Right cardiac atrium (tissue), 5 donors: ENCODE data around the gene WWOX. TPM values are rescaled to one million over a fixed set of nuclear protein-coding genes. Genes with fewer than 3 reads are reported as not detected.

Experiments used
- ATAC-seq, 2 donors: fragments of 200-7000 bp; cut with Tn5 transposase; one replicate each; pipeline versions ENCODE4 v1.8.0 to v1.9.1; 2020; ENCODE audit warnings: moderate library complexity in 2 of 2, mild to moderate bottlenecking in 1 of 2
- DNase-seq, 3 donors: peaks; one replicate each; pipeline ENCODE4 v3.0.0-alpha.2; 2020
- H3K27ac ChIP-seq: one replicate; pipeline ENCODE4 v1.5.1; 2013; ENCODE audit warnings: mild to moderate bottlenecking, low read length, control low read depth, moderate library complexity
- H3K27me3 ChIP-seq: one replicate; pipeline ENCODE4 v1.6.1; 2013; ENCODE audit not compliant: control insufficient read depth, insufficient read depth
- H3K4me1 ChIP-seq: one replicate; pipeline ENCODE4 v1.6.1; 2013; ENCODE audit warnings: low read length; ENCODE audit not compliant: control insufficient read depth, insufficient read depth
- H3K4me3 ChIP-seq: one replicate; pipeline ENCODE4 v1.5.1; 2013; ENCODE audit warnings: low read length, control low read depth
- H3K9me3 ChIP-seq: one replicate; pipeline ENCODE4 v1.6.1; 2013; ENCODE audit warnings: low read length; ENCODE audit not compliant: control insufficient read depth
- whole genome bisulfite sequencing: extraction: QIAGEN DNeasy Blood & Tissue Kit; methylation state at CpG from one replicate; pipeline ENCODE4 v1.1.7; 2013; 5-methylcytosine and 5-hydroxymethylcytosine counted together
- intact Hi-C, 4 donors: fragments of 100-400 bp; cut with DNase I; formaldehyde crosslinking; loops; one replicate each; pipeline versions ENCODE4 v1.11.0 to v1.14.0; 2022 to 2023
- polyA plus RNA-seq: library from polyadenylated mRNA; stranded (reverse); fragments of 200-250 nt; gene quantifications from one replicate; pipeline ENCODE4 v1.2.3, GENCODE V29; 2013
- total RNA-seq, 4 donors: library from RNA; stranded (reverse); fragmentation: NEBNext Ultra II Directional; extraction: Animal tissue kit (Norgen Biotek cat#: 25700); gene quantifications; one replicate each; pipeline ENCODE4 v1.2.1, GENCODE V29; 2021
- donor health status: healthy with polysubstance abuse.
- donor health status: DM: no; HTN: yes; CAD: no.
- donor health status: DM: no; HTN: no; CAD: no.
- donor health status: DM: no; HTN: yes; CAD: no; lungs with severe emphysema.
- donor health status: DM: yes; HTN: yes; CAD: no.

The WWOX gene
- total and polyA plus RNA-seq, 5 donors: 6.0 to 14.9 (median 13.1) TPM

GRCh38 chr16:78402833-78403232, 303.4 kb downstream of the WWOX start:
- no peak for ATAC-seq
- 75% methylated on average over 3 of the region's 3 CpGs for WGBS
- intact Hi-C loops: no loop called here
- DNase-seq: no peak
- Histone ChIP-seq H3K27me3 (no peaks in the 10 kb centered on the region), H3K4me1 (no peaks in the 10 kb centered on the region), H3K9me3 (no peaks in the 10 kb centered on the region), H3K27ac (no peak overlapping the region), H3K4me3 (no peak overlapping the region)

DNA sequence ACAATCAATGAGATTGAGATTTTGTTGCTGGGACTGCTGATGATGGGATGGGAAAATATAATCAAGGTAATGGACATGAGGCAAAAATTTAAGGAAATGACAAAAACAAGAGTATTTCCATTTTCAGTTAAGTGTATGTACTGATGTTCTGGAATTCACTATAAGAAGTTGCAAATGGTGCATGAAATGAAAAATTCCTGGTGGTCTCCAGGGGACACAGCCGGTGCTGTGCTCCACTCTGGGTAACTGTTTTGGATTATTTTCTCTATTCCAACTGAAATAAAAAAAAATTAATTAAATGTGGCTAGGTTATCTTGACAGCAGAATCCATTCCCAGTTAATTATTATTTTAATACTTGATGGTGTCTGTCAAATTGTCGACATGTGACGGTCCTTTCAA, 305.6 kb downstream of the WWOX start:
- Histone ChIP-seq H3K9me3 (no peaks in the 10 kb centered on the region), H3K4me1 (no peaks in the 10 kb centered on the region), H3K4me3 (no peak overlapping the region), H3K27me3 (no peaks in the 10 kb centered on the region), H3K27ac (no peak overlapping the region)
- intact Hi-C loops: no loop called here
- 85% methylated on average over 3 of the region's 3 CpGs for WGBS
- no peak for ATAC-seq
- DNase-seq: no peak

- Histone ChIP-seq H3K4me1 (no peaks in the 10 kb centered on the region), H3K27me3 (no peaks in the 10 kb centered on the region), H3K4me3 (no peak overlapping the region), H3K27ac (no peak overlapping the region), H3K9me3 (no peaks in the 10 kb centered on the region)
- no peak for ATAC-seq
- no peak for DNase-seq
- WGBS: 92% methylated on average over 7 of the region's 7 CpGs
- intact Hi-C loops: no loop called here
Measured at GRCh38 chr16:78405833-78406232, 306.4 kb downstream of the WWOX start.

DNA sequence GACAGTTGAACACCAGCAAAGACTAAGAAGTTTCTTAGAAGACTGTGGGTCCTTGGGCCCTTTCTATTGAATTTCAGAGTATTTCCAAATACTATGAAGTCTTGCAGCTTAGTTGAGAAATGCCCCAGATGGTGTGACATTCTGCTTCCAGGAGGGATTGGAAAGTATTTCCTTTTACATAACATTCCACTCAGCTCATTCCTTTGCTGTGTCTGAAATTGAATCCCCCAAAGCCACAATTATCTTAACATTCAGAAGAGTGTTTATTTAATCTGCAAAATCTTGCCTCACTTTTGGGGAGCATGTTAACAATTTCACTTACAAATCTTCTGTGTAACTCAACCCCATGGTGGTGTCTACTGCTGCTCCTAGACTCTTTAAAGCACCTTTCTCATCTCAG, 307.7 kb downstream of the WWOX start:
- intact Hi-C loops: no loop called here
- H3K27ac ChIP-seq: no peak overlapping the region

GRCh38 chr16:78413651-78414050, 314.2 kb downstream of the WWOX start:
- Histone ChIP-seq H3K27ac (no peak overlapping the region), H3K27me3 (no peaks in the 10 kb centered on the region), H3K4me1 (no peaks in the 10 kb centered on the region), H3K4me3 (no peak overlapping the region), H3K9me3 (no peaks in the 10 kb centered on the region)
- intact Hi-C loops: no loop called here
- no peak for ATAC-seq
- WGBS: 95% methylated on average over 3 of the region's 3 CpGs
- no peak for DNase-seq

More for the DNA sequence above, 307.7 kb downstream of the WWOX start:
- no peaks in the 10 kb centered on the region for H3K4me1 ChIP-seq
- DNase-seq: no peak
- no peaks in the 10 kb centered on the region for H3K27me3 ChIP-seq
- H3K9me3 ChIP-seq: no peaks in the 10 kb centered on the region
- no peak overlapping the region for H3K4me3 ChIP-seq
- no peak for ATAC-seq

- Histone ChIP-seq H3K27me3 (no peaks in the 10 kb centered on the region), H3K27ac (no peak overlapping the region), H3K9me3 (no peaks in the 10 kb centered on the region), H3K4me3 (no peak overlapping the region), H3K4me1 (no peaks in the 10 kb centered on the region)
- ATAC-seq (no peak), DNase-seq (no peak)
- WGBS: 97% methylated on average over 5 of the region's 5 CpGs
- intact Hi-C loops: no loop called here
Measured at GRCh38 chr16:78415013-78415412, 315.6 kb downstream of the WWOX start.

DNA sequence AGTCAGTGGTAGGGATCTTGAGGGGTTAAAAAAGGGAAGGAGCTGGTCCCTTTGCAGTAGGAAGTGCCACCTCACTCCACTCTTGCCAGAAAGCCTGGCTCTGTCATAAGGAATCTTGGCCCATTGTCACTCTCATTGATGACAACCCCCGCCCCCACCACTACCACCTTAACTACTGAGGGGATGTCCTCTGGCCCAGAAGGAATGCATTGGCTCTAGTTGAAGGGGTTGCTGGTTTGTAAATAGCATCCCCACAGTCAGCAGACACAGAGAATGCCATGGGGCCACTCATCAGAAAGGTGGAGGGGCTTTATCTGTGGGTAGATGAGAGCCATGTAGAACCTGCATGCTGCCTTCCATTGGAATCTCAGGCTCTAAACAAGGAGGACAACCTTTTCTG, 316.2 kb downstream of the WWOX start:
- DNase-seq (no peak), ATAC-seq (no peak)
- Histone ChIP-seq H3K4me1 (no peaks in the 10 kb centered on the region), H3K27ac (no peak overlapping the region), H3K27me3 (no peaks in the 10 kb centered on the region), H3K9me3 (no peaks in the 10 kb centered on the region), H3K4me3 (no peak overlapping the region)
- intact Hi-C loops: no loop called here
- WGBS: 98% methylated on average over 1 of the region's 1 CpG

- no peak overlapping the region for H3K4me3 ChIP-seq
- ATAC-seq: no peak
- H3K9me3 ChIP-seq: no peaks in the 10 kb centered on the region
- H3K27ac ChIP-seq: no peak overlapping the region
- DNase-seq: no peak
- no peaks in the 10 kb centered on the region for H3K27me3 ChIP-seq
- intact Hi-C loops: no loop called here
- no peaks in the 10 kb centered on the region for H3K4me1 ChIP-seq
Measured at GRCh38 chr16:78416400-78416799, 316.9 kb downstream of the WWOX start.

DNA sequence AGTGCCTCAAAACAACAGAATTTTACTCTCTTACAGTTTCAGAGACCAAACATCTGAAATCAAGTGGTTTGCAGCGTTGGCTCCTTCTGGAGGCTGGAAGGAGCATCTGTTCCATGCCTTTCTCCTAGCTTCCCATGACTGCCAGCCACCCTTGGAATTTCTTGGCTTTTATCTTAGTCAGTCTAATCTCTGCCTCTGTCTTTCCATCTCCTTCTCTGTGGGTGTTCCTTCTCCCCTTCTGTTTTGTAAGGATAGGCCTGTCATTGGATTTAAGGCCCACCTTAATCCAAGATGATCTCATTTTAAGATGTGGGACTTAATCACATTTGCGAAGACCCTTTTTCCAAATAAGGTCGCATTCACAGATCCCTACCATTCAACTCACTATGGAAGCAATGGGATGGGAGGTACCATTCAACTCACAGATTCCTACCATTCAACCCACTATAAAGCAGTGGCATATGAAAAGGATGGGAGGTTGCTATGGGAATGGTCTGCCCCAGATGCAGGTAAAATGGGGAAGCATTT, 321.8 kb downstream of the WWOX start:
- H3K27ac ChIP-seq: no peak overlapping the region
- no peaks in the 10 kb centered on the region for H3K9me3 ChIP-seq
- ATAC-seq: no peak
- H3K4me3 ChIP-seq: no peak overlapping the region
- WGBS: 93% methylated on average over 3 of the region's 3 CpGs
- no peaks in the 10 kb centered on the region for H3K4me1 ChIP-seq
- no peak for DNase-seq
- H3K27me3 ChIP-seq: no peaks in the 10 kb centered on the region
- intact Hi-C loops: no loop called here

DNA sequence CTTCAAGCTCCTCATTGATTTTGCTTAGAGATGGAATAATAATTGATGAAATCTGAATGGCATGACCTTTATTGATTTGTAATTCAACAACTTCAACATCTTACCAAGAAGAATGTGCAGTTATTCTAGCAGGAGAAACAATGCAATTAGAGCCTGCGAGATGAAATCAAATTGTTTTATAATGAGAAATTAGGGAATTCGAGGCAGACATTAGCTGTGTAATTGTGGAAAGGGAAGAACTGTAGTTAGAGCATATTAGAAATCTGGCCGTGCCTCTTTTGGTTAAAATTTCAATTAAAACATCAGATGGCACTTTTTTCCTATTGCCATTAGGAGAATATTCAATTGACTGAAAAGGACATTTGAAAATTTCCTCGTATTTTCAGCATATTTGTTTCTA, 325.8 kb downstream of the WWOX start:
- intact Hi-C loops: no loop called here
- no peak overlapping the region for H3K4me3 ChIP-seq
- no peaks in the 10 kb centered on the region for H3K4me1 ChIP-seq
- H3K27ac ChIP-seq: no peak overlapping the region
- H3K9me3 ChIP-seq: no peaks in the 10 kb centered on the region
- no peaks in the 10 kb centered on the region for H3K27me3 ChIP-seq
- ATAC-seq (no peak), DNase-seq (no peak)
- 89% methylated on average over 4 of the region's 4 CpGs for WGBS

DNA sequence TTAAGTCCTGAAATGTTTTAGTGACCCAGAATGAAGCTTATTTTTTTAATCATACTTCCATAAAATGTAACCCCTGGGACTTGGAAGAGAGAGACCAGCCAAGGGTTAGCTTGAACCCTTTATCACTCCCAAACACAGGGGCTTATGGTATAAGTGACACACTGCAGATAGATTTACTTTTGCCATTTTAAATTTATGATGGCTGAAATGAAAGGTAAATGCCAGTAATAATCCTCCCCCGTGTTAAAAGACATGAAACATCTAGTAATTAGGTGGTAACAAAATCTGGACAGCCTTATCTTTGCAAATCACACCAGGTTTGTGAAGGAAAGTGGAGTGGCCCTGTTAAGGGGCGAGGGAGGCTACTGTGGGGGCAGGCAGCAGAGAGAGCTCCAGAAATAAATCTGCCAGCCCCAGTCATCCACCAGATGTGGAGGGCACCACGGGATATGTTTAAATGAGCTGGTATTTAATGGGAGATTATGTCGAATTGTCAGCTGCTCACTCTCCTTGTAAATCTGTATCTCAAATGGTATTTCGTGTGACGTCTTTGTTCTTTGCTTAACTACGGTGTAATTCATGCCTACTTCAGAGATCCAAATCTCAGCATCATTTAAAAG, 326.5 kb downstream of the WWOX start:
- 90% methylated on average over 7 of the region's 7 CpGs for WGBS
- no peak overlapping the region for H3K4me3 ChIP-seq
- H3K9me3 ChIP-seq: no peaks in the 10 kb centered on the region
- DNase-seq: no peak
- intact Hi-C loops: no loop called here
- no peaks in the 10 kb centered on the region for H3K27me3 ChIP-seq
- no peak overlapping the region for H3K27ac ChIP-seq
- no peak for ATAC-seq
- no peaks in the 10 kb centered on the region for H3K4me1 ChIP-seq

DNA sequence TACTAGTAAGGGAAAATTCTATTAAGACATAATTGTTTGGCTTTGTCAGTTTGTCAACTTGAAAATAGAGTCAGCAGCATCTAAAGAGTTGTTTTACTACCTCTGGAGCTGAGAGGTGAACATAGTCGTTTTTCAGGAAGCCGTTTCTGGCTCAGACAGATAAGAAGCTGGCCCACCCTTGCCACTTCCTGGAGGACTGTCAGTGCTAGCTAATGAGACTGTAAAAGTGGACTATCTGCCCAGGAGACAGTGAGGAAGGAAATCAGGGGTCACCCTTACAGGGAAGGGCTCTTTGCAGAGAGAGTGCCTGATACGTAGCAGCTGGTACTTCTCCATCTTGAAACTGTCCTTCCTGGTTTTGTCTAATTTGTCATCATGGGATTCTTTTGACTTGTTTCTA, 328.7 kb downstream of the WWOX start:
- H3K4me1 ChIP-seq: no peaks in the 10 kb centered on the region
- H3K4me3 ChIP-seq: no peak overlapping the region
- ATAC-seq (peak in 1 of 2 donors; percentile 65), DNase-seq (no peak)
- 39% methylated on average over 3 of the region's 3 CpGs for WGBS
- no peak overlapping the region for H3K27ac ChIP-seq
- intact Hi-C loops: no loop called here
- H3K9me3 ChIP-seq: no peaks in the 10 kb centered on the region
- H3K27me3 ChIP-seq: no peaks in the 10 kb centered on the region
